Dedifferentiated amniotic fluid mesenchymal stem cell (primary cell): ENCODE data around the gene SHISAL1.

ENCODE experiments used
- DNase-seq: peaks from one replicate; pipeline ENCODE4 v3.0.0-alpha.2; 2016; ENCODE audit errors: extremely low spot score

SHISAL1 gene

DNA sequence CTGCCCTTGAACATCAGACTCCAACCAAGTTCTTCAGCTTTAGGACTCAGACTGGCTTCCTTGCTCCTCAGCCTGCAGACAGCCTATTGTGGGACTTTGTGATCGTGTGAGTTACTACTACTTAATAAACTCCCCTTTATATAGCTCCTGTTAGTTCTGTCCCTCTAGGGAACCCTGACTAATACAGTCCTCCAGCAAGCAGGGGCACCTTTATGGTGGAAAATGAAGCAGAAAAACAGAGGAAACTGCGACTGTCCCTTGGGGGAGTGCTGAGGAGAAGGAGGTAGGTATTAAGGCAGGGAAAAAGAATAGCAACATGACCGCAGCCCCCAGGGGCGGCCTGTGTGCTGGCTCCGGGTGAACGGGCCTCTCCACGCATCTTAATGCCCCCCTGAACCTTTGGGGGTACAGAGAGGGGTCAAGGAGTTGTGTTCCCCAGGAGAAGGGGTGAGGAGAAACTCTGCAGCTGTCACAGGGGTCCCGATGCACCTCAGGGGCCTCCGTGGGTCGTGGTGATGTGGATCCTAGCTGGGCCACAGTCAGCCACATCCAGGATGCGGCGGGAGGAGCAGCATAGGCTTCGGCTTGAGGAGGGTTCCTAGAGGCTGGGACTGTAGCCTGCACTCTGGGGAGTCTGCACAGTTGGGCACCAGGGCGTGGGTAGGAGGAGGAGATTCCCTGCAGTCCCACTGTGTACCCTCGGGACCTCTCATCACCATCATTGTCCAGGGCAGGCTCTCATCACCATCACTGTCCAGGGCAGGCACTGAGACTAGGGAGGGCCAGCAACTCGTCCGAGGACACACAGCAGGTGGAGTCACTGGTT, 34.3 kb downstream of the SHISAL1 start:
- no peak for DNase-seq

DNA sequence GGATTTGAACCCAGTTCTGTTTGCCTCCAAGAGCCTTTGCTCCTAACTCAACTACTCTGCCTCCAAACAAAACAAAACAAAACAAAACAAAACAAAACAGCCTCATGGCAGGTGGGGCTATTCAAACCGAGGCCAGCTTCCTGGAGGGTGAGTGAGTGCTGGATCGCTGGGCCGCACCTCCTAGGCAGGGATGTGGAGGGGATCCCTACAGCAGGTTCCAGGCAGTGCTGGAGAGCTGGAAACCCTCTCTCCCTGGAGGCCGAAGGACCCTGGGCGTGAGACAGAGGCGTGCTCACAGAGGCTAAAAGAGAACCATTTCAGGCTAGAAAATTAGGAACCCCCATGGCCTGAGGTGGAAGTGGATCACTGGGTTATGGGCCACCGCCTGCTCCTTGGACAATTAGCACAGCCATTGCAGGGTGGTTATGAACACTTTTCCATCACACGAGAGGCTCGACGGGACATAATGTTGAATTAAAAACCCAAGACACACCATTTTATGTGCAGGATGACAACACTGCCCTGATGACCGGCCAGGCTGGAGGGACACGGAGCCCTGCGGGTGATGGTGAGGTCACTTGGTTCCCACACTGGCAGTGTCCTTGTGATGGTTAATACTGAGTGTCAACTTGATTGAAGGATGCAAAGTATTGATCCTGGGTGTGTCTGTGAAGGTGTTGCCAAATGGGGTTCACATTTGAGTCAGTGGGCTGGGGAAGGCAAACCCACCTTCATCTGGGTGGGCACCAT, 35.2 kb downstream of the SHISAL1 start:
- no peak for DNase-seq

DNA sequence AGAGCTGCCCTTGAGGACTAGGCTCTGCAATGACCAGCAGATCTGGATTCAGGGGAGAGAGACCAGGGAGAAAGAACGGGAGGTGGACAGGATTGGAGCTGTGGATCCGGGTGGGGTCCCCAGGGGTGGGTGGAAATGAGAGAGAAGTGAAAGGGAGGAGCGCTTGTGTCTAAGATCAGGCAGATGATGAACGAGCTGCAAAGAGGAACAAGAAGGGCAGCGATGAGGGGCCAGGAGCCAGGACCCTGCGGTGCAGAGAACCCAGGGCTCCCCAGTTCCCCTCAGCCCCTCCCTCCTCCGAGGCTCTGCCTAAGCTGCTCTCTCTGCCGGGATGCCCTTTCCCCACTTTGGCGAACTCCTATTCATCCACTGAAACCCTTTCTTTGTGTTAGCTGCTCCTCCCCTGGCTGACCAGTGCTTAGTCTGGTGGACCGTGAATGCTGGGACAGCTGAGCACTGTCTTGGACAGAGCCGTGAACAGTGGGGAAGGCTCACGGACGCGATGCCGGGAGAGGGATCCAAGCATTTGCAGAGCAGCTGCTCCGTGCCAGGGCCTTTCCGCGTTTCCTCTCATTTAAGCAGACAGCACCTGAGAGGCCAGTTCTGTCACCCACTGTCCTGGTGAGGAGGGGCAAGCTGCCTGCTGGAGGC, 35.9 kb downstream of the SHISAL1 start:
- no peak for DNase-seq

DNA sequence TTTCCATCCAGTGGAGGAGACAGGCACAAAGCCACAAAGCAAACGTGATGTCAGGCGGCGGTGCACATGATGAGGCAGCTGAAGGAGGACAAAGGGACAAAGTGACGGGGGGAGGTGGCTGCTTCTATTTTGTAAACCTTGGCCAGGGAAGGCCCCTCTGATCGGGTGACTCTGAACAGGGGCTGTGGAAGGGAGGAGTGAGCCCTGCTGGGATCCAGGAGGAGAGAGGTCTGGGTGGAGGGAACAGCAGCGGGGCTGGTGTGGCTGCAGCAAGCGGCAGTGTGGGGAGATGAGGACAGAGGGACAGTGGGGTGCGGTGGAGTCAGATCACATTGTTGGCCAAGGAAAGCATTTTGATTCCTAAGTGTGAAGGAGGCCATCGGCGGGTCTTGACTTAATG, 36.7 kb downstream of the SHISAL1 start:
- no peak for DNase-seq

DNA sequence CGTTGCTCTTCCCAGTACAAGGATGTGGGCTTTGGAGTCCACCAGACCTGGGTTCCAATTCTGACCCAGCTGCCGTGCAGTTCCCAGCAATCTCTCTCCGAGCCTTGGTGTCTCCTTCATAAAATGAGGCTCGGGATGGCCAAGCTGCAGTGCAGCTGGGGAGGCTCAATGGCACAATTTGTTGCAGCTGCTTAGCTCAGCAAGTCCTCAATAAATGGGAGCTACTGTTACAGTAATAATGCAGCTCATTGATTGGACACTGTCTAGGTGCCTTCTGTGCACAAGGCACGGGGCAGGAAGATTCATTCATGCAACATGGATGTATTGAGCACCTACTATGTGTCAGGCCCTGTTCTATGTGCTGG, 37.1 kb downstream of the SHISAL1 start:
- DNase-seq, result no peak

DNA sequence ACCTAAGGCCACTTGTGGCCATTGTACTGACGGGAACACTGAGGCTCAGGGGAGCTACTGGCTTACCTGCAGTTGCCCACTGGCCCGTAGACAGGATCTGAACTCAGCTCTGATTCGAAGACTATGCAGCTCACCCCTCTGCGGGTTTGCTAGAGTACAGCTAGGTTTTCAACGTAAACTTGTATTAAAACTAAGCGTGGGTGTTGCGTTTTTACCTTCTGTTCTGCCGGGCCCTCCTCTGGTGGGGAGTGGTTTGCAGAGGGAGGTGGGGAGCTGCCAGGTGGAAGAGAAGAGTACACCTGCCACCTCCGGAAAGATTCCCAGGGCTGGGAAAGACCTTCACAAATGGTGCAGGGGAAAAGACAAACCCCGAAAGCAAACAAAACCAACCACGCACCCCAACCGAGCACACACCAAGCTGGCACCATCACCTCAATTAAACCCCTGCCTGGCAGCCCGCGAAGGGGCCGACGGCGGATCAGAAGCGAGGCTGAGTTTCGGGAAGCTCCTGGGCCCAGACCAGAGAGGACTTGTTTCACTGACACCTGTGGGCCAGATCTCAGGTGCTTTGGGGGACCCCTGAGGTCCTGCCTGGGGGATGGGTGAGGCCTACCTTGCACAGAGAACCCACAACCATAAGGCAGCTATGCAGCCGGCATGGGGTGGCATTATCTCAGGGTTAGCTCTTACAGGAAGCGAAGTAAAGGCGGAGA, 37.7 kb downstream of the SHISAL1 start:
- DNase-seq, result no peak

DNA sequence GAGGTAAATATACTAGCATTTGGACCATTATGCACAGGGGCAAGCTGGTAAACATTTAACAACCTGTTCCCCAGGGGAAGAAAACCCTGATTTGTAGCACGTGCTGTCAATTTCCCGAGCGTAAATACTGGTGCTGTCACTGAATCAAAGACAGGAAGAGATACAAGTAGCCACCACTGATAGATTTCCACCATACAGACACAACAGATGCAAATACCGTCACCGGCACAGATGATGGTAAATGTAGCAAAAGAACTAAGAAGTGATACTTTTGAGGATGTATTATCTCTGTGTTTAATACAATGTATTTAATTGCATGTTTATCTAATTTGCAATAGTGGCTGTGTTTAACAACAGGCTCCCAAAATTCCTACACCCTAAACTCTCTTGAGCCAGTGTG, 39.6 kb downstream of the SHISAL1 start:
- no peak for DNase-seq

DNA sequence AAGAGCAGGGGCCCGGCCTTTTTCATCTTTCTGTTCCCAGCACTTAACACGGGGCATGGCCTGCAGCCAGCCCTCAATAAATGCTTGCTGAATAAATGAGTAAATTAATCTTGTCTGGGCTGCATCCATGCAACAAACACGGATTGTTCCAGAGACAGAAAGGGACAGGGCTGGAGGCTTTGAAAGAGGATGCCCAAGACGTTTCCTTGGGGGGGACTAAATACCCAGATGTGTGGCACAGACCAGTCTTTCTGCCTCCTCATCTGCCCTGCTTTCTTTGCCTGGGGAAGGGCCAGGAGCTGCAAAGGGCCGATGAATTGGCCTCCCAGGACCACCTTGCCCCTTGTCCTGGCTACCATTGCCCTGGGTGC, 40.4 kb downstream of the SHISAL1 start:
- DNase-seq, result no peak

DNA sequence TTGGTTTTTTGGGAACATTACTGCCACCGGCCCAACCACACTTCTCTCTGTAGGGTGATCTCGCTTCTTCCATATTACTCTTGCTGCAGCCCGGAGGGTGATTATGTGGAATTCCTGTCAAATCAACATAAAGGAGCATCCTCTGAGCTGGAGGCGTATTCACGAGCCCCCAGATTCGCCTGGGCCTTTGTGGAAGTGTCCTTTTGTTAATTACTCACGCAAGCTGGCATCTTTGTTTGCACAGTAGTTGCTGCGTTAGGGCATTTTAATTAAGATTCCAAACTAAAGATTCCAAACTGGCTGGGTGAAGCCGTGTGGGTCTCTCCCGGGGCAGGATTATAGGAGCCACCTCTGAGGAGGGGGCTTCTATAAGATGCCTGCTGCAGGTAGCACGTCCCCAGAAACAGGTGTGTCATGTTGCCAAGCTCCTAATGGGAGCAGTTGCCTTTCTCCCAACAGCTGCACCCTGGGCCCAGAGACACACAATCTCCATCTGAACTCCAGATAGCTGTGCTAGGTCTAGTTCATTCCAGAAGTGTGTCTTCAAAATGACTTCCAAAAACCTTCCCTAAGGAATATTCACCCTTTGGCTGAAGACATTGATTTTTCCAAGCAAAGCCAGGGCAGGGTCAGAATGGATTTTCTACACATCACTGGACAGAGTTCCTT, 40.9 kb downstream of the SHISAL1 start:
- no peak for DNase-seq

DNA sequence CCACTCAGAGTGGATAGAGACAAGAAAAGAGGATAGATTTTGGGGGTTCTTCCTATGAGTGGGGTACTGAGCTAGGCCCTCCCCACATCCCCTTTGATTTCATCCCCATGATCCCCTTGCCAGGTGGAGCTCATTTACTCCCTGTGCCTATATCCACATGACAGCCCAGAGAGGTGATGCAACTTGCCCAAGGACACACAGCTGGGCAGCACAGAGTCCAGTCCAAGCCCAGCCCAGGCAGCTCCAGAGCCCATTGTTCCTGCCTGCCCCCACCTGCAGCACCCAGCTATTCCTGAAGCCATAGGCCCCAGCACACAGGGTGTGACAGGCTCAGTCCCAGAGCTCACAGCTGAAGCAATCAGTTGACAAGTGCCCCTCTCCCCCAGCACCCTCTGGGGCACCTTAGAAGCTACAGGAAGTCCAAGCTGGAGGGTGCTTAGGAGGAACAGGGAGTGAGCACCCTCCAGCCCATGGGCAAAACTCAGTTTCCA, 41.7 kb downstream of the SHISAL1 start:
- no peak for DNase-seq

DNA sequence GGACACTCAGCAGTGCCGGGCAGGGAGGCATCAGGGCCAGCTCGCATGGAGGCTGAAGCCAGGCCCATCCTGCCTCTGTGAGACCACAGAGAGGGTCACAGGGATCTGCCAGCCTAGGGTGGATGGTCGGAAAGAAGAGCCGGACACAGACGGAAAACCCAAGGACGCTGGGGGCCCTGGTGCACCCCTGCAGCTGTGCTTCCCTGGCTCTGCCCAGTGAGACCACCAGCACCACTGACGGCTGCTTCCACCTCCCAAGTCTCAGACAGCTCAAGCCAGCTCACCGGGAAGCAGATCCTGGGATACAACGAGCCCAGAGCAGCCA, 42.2 kb downstream of the SHISAL1 start:
- no peak for DNase-seq

DNA sequence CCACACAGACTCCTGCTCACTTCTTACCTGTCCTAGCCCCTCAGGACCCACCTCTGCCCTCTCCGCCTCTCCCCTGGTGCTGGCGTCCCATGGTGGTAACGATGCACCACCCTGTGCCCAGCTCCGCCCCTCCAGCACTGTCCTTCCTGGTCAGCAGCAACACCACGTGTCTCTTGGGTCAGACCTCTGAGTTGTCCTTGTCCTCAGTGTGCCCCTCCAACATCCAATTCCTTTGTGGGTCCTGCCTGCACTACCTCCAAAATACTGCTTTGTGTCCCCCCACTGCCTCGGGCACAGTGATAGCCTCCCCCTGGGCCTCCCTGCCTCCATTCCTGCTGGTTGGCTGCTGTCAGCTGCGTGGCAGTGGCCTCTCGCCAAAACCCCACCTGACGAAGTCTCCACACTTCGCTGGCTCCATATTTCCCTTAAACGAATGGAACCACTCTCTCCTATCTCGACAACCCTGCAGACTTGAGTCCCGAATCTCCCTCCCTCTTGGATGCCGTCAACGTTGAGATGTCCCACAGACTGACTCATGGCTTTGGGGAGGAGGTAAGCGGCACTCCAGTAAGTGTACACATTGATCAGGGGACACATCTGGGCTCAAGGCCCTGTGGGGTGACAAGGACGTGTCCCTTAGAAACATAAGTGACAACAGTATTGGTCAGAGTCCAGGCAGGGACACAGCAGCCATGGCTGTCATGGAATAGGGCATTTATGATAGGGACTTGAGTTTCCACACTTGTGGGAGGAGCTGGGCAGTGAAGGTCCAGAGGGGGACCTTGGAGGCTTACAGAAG, 42.8 kb downstream of the SHISAL1 start:
- no peak for DNase-seq

DNA sequence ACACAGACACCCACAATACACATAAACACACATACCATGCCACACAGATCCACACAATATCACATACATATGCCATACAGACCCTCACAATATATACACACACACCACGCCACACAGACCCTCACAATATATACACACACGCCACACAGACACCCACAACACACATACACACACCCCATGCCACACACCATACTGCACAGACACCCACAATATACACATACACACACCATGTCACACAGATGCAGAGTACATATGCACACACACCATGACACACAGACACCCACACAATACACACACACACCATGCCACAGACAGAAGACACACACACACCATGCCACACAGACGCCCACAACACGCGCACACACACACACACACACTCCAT, 43.6 kb downstream of the SHISAL1 start:
- DNase-seq, result no peak

DNA sequence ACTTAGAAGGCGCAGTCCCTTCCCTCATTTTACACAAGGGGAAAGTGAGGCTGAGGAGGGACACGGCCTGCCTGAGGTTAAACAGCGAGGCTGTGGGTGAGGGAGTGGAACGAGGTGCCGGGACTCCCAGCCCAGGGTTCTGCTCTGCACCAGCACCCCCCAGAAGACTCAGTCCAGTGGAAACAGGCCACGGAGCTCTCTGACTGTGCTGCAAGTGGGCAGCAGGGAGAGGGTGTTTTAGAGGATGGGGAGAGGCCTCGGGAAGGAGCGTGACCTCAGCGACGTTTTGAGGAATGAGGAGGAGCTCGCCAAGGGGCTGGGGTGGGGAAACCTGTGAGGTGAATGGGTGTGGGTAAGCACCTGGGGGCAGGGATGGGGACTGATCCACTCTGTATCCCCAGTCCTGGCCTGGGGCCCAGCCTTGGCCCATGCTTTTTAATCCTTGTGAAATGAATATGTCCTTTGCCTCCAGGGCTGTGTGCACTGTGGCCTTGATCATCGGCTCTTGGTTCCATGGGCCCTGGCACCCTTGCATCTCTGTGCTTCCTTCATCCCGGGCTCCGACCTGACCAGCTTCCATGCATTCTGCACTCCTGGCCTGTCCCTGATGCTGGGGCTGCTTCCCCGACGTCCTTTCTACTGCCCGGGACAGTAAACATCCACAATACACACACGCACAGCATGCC, 44.2 kb downstream of the SHISAL1 start:
- DNase-seq, result no peak

DNA sequence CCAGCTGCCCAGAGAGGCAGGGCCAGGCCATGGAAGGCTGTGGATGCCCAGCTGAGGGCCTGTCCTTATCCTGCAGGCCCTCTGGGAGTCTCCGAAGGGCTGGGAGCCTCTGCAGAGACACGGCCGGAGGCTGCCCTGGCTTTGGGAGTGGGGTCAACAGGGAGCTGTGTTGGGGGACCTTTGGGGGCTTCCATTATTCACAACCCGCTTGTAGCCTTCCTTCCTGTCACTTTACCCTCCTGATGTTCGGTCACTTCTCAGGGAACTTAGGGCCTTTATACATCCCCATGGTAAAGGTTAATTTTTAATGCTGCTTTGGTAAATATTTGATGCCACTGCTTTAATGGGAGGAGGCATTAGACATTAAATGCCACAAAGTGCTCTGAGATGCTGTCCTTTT, 44.9 kb downstream of the SHISAL1 start:
- DNase-seq, result no peak

DNA sequence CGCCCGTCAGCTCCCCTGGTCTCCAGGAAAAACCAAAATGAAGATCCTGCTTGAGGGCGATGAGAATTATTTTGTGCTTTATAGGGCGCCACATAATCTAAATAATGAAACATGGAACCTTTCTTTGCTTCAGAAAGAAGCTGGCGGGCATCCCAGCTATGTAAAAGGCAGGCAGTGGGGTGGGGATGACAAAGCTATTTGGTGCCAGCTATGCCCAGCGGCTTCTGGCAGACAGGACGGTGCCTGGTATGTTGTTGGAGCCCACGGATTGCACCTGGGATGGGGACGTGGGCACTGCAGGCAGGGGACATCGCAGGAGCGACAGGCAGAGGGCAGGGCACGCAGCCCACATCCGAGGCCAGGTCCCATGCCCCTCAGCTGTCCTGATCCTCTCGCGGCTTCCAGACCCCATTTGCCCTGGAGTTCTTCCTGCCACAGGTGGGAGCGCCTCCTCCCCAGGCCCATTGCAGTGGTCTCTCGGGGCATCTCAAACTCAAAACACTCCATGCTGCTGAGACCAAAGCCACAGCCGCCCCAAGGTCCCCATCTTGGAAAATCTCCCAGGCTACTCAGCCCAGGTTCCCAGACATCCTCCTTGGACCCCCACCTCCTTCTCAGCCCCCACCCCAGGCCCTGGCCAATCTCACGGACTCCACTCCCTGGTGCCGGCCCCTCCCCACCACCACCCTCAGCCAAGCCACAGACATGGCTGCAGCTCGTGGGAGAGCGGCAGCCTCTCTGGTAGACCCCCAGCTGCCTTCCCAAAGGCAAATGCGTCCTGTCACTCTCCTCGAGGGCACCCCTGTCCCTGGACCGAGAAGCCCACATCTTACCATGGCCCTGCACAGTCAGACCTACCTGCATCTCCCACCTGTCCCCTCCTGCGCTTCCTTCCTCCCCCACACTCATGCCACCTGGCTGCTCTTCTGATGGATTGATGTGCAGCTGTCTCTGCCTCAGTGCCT, 45.7 kb downstream of the SHISAL1 start:
- no peak for DNase-seq

DNA sequence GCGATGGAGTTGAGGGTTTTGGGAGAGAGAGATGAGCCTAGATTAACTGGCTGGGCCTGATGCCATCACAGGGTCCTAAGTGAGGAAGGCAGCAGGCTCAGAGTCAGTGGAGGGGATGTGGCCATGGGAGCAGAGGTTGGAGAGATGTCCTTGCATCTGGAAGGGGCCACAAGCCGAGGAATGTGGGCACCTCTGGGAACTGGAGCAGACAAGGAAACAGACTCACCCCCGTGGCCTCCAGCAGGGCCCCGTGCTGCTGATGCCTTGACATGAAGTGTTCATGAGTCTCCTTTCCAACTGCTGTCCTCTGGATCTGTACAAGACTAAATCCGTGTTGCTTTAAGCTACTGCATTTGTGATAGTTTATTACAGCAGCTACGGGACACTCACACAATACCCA, 49.2 kb downstream of the SHISAL1 start:
- no peak for DNase-seq

DNA sequence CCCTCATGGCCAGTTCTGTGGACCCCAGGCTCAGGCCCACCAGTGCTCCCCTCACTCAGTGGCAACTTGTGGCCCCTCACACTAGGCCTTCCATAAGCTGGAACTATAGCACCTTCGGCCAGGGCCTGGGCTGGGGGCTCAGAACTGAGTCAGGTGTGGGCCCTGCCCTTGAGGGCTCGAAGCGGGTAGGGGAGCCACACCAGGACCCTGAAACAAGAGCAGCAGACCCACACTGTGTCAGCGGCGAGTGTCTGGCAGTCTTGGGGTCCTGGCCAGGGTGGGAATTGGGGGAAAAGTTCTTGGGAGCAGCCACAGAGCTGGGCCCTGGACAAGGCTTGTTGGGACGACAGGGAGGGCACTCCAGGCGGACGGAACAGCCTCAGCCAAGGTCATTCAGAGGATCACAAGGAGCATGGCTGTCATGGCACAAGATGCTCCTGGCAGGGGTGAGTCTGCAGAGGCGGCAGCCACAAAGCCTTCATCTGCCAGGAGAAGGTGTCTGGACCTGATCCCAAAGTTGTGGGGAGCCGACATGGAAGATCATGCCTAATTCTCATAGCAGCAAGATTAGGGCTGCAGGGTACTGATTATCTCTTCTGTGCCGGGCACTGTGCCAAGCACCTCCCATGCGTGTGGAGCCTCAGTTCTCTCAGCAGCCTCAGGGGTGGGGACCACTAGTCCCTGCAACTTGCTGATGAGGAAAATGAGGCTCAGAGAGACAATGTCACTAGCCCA, 50.7 kb downstream of the SHISAL1 start:
- DNase-seq, result no peak
